Limb (tissue), 2 donors: ENCODE data around the gene CBLN4.

Experiments used
- DNase-seq, 2 donors: peaks; one replicate each; pipeline ENCODE4 v3.0.0-alpha.2; 2016; ENCODE audit errors: extremely low spot score in 2 of 2

Gene CBLN4

GRCh38 chr20:56005389-56005715 is at the start of gene CBLN4:
TSS of gene CBLN4 (minus strand) at chr20:56005519. CDS start at chr20:56004171, 1,348 bp downstream.
- DNase-seq, result no peak

DNA sequence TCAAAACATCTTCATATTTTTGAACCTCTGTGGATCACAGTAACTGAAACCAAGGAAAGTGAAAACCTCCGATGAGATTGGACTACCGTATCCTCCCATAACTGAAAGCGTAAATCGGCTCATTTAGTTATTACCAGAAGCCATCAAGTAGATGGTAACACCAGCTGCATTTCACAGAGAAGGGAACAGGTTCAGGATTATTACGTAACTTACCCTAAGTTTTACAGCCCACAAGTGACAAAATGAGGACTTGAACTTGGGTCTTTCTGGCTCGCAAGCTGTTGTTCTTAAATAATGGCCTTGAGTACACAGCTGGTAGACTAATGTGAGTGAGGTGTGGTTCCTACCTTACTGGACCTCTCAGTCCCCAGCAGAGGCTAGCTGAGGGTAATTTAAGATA is 37.9 kb upstream of the CBLN4 start:
- no peak for DNase-seq

DNA sequence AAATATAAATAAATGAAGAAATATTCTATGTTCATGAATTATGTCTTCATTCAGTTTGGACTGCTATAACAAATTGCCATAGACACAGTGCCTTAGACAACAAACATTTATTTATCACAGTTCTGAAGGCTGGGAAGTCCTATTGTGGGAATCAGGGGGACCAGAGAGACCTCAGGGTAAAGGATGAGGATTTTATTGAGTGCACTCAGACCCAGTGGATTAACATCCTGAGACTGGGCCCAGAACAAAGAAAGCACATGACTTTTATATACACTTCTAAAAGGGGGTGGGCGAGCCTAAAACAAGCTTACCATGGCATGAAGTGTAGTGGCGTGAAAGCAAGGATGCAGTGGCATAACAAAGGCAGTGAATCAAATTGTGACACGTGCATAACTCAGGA is 26.9 kb upstream of the CBLN4 start:
- DNase-seq, result no peak

- no peak for DNase-seq
These were observed 13.4 kb upstream of the CBLN4 start for GRCh38 chr20:56018716-56019115.

GRCh38 chr20:56018194-56018593 is 12.9 kb upstream of the CBLN4 start:
- no peak for DNase-seq

GRCh38 chr20:56017560-56017959 is 12.2 kb upstream of the CBLN4 start:
- no peak for DNase-seq

DNA sequence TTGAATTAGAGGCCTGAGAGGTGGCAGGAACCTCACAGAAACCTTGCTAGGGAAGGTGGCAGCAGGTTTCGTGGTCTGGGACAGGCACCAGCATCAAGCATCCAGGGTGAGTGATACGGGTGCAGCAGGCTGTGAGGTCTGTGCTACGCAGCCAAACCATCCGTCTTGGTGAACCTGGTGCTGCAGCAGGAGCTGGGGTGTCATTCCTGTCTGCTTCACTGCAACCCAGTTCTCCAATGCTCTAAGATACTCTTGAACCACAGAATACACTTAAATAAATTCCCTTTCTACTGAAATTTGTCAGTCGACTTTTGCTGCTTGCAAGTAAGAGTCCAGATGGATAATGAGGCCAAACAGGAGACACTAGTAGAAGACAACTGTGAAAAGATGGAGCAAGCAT is 9.7 kb upstream of the CBLN4 start:
- no peak for DNase-seq

GRCh38 chr20:56014151-56014550 is 8.8 kb upstream of the CBLN4 start:
- no peak for DNase-seq

GRCh38 chr20:56004611-56005388 is 519 bp downstream of the CBLN4 start:
- DNase-seq, result peak in 1 of 2 donors; percentile 44

- DNase-seq, result peak; percentile 14 to 74
These were observed 1.3 kb downstream of the CBLN4 start for GRCh38 chr20:56004007-56004406.

DNA sequence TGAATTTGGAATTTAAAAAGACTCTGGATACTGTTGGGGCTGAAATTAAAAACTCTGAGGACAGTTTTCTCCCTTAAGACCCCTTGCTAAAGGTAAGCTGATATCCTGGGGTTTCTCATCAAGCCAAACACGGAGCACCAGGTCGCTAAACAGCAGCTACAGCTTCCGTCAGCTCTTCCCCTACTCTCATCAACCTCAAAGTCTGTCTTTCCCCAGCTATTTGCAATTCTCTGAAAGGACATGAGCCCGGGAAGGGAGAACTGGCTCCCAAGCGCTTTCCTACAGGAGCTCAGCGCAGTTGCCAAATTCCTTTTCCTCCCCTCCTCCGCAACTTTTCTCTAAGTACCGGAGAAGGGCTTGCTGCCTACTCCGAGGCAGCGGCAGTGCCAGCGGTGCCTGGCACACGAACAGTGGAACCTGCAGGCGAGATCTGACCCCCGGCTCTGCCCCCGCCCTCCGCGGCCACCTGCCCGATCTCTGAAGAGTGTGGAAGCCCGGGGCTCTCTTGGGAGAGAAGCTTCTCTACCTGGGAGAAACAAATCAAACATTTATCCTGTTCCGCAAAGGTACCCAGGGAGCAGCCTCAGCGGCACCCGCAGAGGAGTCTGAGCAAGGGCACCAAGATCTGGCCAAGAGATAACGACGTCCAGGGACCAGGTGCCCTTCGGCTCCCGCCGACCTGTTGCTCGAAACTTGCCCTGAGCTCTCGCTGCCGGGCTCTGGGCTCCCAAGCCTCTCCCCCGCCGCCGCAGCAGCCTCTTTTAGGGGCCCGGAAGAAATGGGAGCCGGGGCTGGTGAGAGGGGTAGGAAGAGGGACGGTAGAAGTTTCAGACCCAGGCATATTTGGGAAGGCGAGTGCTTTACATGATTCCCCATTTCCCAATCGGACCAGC is 2.2 kb downstream of the CBLN4 start:
- no peak for DNase-seq

DNA sequence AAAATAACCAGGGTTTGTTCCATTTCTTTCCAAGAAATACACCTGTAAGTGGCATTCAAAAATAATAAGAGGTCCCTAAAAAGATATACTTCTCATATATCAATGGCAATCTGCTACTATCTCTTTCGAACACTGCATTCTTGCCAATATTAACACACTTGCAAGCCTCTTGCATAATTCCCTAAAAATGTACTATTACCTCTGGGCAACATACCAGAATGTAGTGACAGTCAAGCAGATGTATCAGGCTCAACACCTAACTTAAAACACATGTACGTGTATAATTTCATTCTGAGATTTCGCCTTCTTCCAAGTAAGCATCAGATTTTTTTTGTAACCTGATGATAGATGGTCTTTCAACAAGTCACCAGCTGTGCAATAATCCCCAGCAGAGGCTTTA is 3.4 kb downstream of the CBLN4 start:
- DNase-seq, result no peak

DNA sequence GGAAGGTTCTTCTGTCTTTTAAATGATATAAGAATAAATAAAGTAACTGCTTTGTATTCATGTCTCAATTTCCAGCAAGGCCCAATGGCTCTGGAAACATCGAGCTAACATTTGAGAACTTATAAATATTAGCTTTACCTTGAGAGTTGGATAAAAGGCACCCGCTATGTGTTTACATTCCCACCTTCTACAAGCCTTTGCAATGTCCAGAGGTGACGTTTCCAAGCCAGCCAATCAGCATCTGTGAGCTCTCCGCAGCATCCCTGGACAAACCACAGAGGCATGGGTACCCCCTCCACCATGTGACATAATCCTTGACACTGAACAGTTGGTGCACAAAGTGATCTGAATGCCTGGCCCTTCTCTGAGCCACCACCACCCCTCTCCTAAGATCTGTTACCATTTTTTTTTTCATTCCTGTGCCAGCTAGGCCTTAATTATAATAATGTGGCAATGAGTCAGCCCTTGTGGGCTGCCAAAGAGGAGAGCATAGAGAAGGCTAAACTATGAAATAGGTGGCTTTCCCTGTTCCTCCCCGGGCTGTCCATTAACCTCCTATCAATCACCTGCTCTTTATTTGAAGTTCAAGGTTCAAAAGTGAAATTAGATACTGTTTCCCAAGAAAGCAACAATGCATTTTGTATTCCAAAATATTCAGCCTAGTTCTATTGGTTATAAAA is 4.1 kb downstream of the CBLN4 start:
- DNase-seq, result no peak

DNA sequence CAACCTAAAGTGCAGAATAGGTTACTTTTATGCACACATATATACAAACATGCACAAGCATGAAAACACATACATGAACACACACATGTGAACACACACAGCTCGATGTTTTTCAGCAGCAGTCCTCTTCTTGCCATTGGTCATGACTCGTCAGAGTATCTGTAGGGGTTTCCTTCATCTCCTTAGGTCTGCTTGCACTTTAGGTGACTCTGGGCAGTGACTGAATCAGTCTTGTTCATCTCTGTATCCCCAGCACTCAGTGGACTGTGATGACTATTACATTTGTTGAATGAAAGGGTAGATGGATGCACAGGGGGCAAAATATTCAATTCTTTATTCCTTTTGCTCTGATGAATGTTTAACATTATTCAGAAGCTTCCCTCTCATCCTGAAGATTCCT is 26.8 kb downstream of the CBLN4 start:
- no peak for DNase-seq

- DNase-seq, result peak; percentile 15 to 47
These were observed 27.4 kb downstream of the CBLN4 start for GRCh38 chr20:55977690-55978459.

GRCh38 chr20:55974491-55975202 is 30.7 kb downstream of the CBLN4 start:
- DNase-seq, result no peak

GRCh38 chr20:55964790-55965189 is 40.5 kb downstream of the CBLN4 start:
- no peak for DNase-seq

GRCh38 chr20:55961376-55962330 is 43.7 kb downstream of the CBLN4 start:
- no peak for DNase-seq

GRCh38 chr20:55953201-55953600 is 52.1 kb downstream of the CBLN4 start:
- no peak for DNase-seq

DNA sequence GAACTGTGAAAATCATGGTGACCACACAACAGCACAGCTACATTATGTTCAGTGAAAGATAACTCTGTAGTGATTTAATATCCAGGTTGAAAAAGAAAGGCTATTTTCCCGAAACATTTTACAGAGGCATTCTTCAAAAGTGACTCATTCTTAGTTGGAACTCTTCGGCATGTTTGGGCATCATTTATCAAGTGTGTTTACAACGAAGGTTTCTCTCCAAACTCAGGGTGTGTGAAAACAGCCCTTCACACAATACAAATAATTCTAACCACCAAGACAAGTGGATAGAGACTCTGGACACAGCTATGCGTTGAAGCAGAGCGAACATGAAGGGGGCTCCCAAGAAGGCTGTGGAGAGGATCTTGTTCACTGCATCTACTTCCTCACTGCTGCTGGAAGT is 57.6 kb downstream of the CBLN4 start:
- DNase-seq, result no peak
